Measurements from ENCODE around the gene FBXO42. TPM values are rescaled to one million over a fixed set of nuclear protein-coding genes. Genes with fewer than 3 reads are reported as not detected.

The FBXO42 gene
- 8.3 to 11.3 TPM (median 8.8 TPM) in 5 replicates for total RNA-seq (2022; extraction: Qiagen RNA extraction)

GRCh38 chr1:16351994-16352841, at the start of gene FBXO42:
TSS of gene FBXO42 (minus strand) at chr1:16352480. CDS start at chr1:16315418, 37,062 bp downstream.

GRCh38 chr1:16366722-16367257, 14.5 kb upstream of the FBXO42 start, which contains the start of gene SZRD1:
TSS of gene SZRD1 (plus strand) at chr1:16367242. CDS start at chr1:16367258, 16 bp downstream.

DNA sequence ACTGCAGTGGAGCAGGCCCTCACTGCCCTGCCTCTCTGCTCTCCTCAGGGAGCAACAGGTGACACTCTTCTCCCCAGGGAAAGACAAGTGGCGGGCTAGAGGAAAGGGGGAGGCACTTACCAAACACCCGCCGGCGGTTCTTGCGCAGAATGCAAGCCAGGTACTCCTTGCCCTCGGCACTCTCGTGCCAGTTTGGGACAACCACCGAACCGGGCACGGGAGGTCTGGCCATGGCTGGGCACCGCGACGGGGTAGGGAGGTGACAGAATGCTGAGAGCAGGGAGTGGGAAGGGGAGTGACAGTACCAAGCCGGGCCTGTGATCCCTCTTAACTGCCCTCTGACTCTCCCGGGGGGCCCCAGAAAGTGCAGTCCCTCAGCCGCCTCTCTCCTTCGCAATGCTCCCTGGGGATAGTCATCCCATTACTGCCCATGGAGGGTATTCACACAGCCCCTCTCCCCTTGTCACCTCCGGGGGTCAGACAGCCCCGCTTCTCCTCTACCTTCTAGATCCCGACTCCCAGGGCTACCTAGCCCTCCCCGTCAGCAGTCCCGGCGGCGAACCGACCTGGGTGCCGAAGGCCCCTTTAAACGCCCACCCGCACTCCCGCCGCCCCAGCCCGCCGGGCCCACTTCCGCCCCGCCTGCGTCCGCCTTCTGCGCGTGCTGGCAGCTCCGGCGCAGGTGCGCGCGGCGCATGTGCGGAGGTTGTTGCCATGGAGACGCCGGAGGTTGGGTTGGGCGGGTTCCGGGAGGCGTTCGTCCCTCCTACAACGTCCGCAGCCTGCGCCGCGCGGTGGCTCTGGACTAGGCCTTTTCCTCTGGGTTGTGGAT, 115.6 kb downstream of the FBXO42 start, which contains the start of gene CPLANE2:
Gene CPLANE2, minus strand, starts transcription at position 673 of the 832 bp plus-strand sequence. Its CDS starts 441 bp downstream, at position 232.

GRCh38 chr1:16212251-16212961, 139.9 kb downstream of the FBXO42 start, which contains the start of gene ARHGEF19:
TSS of gene ARHGEF19 (minus strand) at chr1:16212652. CDS start at chr1:16209054, 3,598 bp downstream.

Other genes with a start within 250 kb of the FBXO42 start
- 101 to 153 TPM (median 134 TPM) in 5 replicates for gene EPHA2, start 196.4 kb downstream of the FBXO42 start, total RNA-seq (2022; extraction: Qiagen RNA extraction)
- gene ARHGEF19, start 139.8 kb downstream of the FBXO42 start, total RNA-seq (2022; extraction: Qiagen RNA extraction) = 5.5 to 7.0 TPM (median 6.3 TPM) in 5 replicates
- 3.2 to 4.7 TPM (median 4.0 TPM) in 5 replicates for gene CPLANE2, start 115.3 kb downstream of the FBXO42 start, total RNA-seq (2022; extraction: Qiagen RNA extraction)
- gene SZRD1, start 14.8 kb upstream of the FBXO42 start, total RNA-seq (2022; extraction: Qiagen RNA extraction) = 74.7 to 93.3 TPM (median 91.4 TPM) in 5 replicates
- 0.03 to 0.11 TPM (median 0.05 TPM) in 5 replicates for gene SPATA21, start 84.9 kb upstream of the FBXO42 start, total RNA-seq (2022; extraction: Qiagen RNA extraction)
- 39.8 to 45.9 TPM (median 40.5 TPM) in 5 replicates for gene NECAP2, start 88.2 kb upstream of the FBXO42 start, total RNA-seq (2022; extraction: Qiagen RNA extraction)
- gene RNU1-1, start 161.8 kb upstream of the FBXO42 start, total RNA-seq (2022; extraction: Qiagen RNA extraction) = 11.7 TPM in 1 of 5 replicates, not detected in the others

All from A549 treated with CORT108297 at 1 μM for 4 hours (cell line).